GM18499 (cell line): ENCODE measurements around the gene CST2.
"Not testable (repeated sequence)": the region's sequence is repeated elsewhere in the genome, so short reads cannot be mapped to it uniquely, and the experiment has no call there.

Source experiments
- ATAC-seq: cut with Tn5 transposase; IDR thresholded peaks from one replicate; pipeline ENCODE4 v1.9.1; 2021; ENCODE audit warnings: moderate number of reproducible peaks; ENCODE audit not compliant: insufficient read depth, unreplicated experiment

The CST2 gene

GRCh38 chr20:23811559-23811958 is 15.0 kb downstream of the CST2 start:
- not testable (repeated sequence) for ATAC-seq

GRCh38 chr20:23810349-23810748 is 16.2 kb downstream of the CST2 start:
- not testable (repeated sequence) for ATAC-seq

- ATAC-seq = no peak
Observed at GRCh38 chr20:23800865-23801264, 25.7 kb downstream of the CST2 start.

- ATAC-seq = not testable (repeated sequence)
Observed at GRCh38 chr20:23799216-23799847, 27.2 kb downstream of the CST2 start.

- ATAC-seq = no peak
Observed at GRCh38 chr20:23795526-23795925, 31.0 kb downstream of the CST2 start.

- ATAC-seq = no peak
Observed at GRCh38 chr20:23794841-23795240, 31.7 kb downstream of the CST2 start.

DNA sequence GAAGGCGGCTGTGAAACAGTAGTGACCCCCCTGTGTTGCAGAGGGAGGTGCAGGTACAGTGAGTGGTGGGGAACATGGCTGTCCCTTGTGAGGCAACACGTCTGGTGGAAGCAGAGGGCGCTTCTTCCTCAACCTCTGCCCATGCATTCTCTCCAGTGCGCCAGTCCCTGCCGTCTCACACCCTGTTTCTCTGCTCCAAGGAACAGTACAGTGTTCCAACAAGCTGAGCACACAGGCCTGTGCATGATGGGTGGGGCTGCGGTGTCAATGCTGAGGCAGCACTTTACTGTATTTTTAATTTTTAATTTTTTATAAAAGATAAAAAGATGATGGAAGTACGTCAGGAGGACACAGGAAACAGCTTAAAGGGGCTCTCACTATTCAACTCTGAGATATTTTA is 32.5 kb downstream of the CST2 start:
- ATAC-seq = no peak

DNA sequence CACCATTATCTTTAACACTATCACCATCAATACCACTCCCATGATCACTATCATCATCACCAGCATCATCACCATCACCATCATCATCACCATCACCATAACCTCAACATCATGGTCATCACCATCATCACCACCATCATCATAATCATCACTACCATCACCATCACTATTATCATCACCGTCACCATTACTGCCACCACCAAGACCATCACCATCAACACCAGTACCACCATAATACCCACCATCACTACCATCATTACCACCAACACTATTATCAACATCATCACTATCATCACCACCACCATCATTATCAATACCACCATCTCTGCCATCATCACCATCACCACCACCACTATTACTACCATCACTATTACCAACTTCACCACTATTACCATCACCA is 43.1 kb downstream of the CST2 start:
- no peak for ATAC-seq

- no peak for ATAC-seq
Observed at GRCh38 chr20:23782366-23782983, 44.1 kb downstream of the CST2 start.

DNA sequence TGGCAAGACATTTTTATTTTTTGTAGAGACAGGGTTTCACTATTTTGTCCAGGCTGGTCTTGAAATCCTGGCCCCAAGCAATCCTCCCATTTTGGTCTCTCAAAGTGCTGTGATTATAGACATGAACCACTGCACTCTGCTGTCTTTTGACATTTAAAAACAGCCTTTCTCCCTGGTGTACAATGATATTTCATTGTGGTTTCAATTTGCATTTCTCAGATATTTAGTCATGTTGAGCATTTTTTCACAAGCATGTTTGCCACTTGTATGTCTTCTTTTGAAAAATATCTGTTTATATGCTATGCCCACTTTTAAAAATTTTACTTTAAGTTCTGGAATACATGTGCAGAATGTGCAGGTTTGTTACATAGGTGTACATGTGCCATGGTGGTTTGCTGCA is 47.9 kb downstream of the CST2 start:
- ATAC-seq = not testable (repeated sequence)

DNA sequence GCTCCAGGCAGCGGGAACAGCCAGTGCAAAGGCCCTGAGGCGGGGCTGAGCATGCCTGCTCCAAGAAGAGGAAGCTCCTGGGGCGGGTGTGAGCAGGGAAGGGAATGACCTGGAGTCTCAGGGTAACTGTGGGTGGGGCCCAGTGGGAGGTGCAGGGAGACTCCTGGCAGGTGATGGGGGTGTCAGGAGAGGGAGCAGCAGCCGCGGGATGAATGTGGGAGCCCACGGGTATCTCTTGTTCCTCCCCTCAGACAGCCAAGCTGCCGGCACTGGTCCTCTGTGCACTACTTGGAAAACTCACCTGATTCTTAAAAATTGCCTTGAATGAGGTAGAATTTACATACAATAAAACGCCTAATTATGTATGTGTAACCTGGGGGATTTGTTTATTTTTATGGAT is 49.1 kb downstream of the CST2 start:
- ATAC-seq = not testable (repeated sequence)

GRCh38 chr20:23776067-23776771 is 50.3 kb downstream of the CST2 start:
- ATAC-seq = no peak

GRCh38 chr20:23774081-23774480 is 52.4 kb downstream of the CST2 start:
- no peak for ATAC-seq
